Stimulated activated naive CD4-positive, alpha-beta T cell (primary cell): ENCODE measurements around the gene REEP6.
"Not testable (repeated sequence)": the region's sequence is repeated elsewhere in the genome, so short reads cannot be mapped to it uniquely, and the experiment has no call there.

ENCODE experiments used
- DNase-seq, 6 experiments: peaks; one replicate each; lab custom pipeline; 2025; lab: John Stamatoyannopoulos, UW

The REEP6 gene

GRCh38 chr19:1507763-1508506 lies 17.0 kb downstream of the REEP6 start:
- peak; percentile 89 to 95 (median 92) for DNase-seq

GRCh38 chr19:1508507-1508856 lies 17.5 kb downstream of the REEP6 start:
- DNase-seq: no peak

- DNase-seq: no peak
These were observed 18.8 kb downstream of the REEP6 start for GRCh38 chr19:1509602-1510441.

GRCh38 chr19:1510442-1510806 lies 19.4 kb downstream of the REEP6 start:
- no peak for DNase-seq

GRCh38 chr19:1510807-1511206 lies 19.8 kb downstream of the REEP6 start:
- DNase-seq: no peak

GRCh38 chr19:1511318-1512317 lies 20.6 kb downstream of the REEP6 start:
- no peak for DNase-seq

- DNase-seq: peak; percentile 14 to 53 (median 30)
These were observed 21.9 kb downstream of the REEP6 start, which contains the start of gene ADAMTSL5 for GRCh38 chr19:1512671-1513498. Gene ADAMTSL5, minus strand, starts transcription at chr19:1513019. Its CDS starts 2,076 bp downstream, at chr19:1510943.

GRCh38 chr19:1513499-1514294 lies 22.7 kb downstream of the REEP6 start:
- peak; percentile 19 to 65 (median 54) for DNase-seq

- no peak for DNase-seq
These were observed 23.3 kb downstream of the REEP6 start for GRCh38 chr19:1514295-1514661.

- DNase-seq: no peak
These were observed 24.2 kb downstream of the REEP6 start for GRCh38 chr19:1514986-1515721.

- no peak for DNase-seq
These were observed 25.4 kb downstream of the REEP6 start for GRCh38 chr19:1516395-1516753.

- no peak for DNase-seq
These were observed 27.5 kb downstream of the REEP6 start for GRCh38 chr19:1518471-1518870.

- DNase-seq: not testable (repeated sequence)
These were observed 28.8 kb downstream of the REEP6 start for GRCh38 chr19:1519802-1520201.

- no peak for DNase-seq
These were observed 29.3 kb downstream of the REEP6 start for GRCh38 chr19:1520203-1520780.

GRCh38 chr19:1521636-1522035 lies 30.7 kb downstream of the REEP6 start:
- DNase-seq: no peak

GRCh38 chr19:1522061-1522460 lies 31.1 kb downstream of the REEP6 start:
- no peak for DNase-seq

- DNase-seq: no peak
These were observed 31.9 kb downstream of the REEP6 start for GRCh38 chr19:1522838-1523237.

- DNase-seq: no peak
These were observed 32.7 kb downstream of the REEP6 start, which contains the start of gene PLK5 for GRCh38 chr19:1523412-1524286. Gene PLK5, plus strand, starts transcription at chr19:1524077. Its CDS starts 2,920 bp downstream, at chr19:1526997.
